Measurements from ENCODE around the gene KCMF1. TPM values are rescaled to one million over a fixed set of nuclear protein-coding genes. Genes with fewer than 3 reads are reported as not detected.

Gene KCMF1
- total and polyA plus RNA-seq, 9 of the 15 experiments (the other 6 are each of a cell fraction or from before 2014, with no cell fraction given) = 6.8 to 88.2 (median 46.5) TPM

DNA sequence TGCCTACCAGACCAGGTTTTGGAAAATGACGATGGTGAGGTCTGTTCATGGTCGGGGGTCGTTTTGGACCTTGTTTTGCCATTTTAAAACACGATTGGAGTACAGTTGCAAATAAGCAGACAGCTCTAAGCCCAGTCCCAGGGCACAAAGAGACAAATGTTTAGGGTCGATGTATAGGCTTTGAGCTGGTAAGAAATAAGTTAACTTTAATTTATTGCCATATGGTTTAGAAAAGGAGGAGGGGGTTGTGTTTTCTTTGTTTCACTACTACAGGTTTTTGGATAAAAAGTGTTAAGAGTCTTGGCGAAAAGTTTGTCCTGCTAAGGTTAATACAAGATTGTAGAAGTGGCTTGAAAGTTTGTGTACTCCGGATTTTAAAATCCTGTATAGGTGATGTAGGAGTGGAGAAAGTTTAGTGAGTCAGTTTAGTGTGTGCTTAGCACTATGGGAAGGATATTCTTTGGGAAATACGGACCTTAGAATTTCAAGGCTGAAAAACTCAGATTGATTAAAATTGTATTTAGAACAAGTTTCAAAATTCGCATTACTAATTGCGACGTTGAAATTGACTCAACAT, 1.3 kb downstream of the KCMF1 start (continued):
- TF ChIP-seq E2F6 (IDR thresholded peaks at IDR 0.05; ENCODE audit: borderline replicate concordance in 1 of 2, extremely low read depth in 1 of 2, insufficient read depth in 1 of 2, insufficient read length in 1 of 2, low read depth in 1 of 2, low read length in 1 of 2, poor library complexity in 1 of 2, severe bottlenecking in 1 of 2) (peak in 1 of 2 experiments; percentile 5), IRF1 (CRISPR knock-in tag; IDR thresholded peaks at IDR 0.05; ENCODE audit: borderline replicate concordance) (no peak), SIN3B (IDR thresholded peaks at IDR 0.05; ENCODE audit: low read depth) (no peak), THAP7 (CRISPR knock-in tag; IDR thresholded peaks at IDR 0.05) (no peak), ZNF175 (CRISPR knock-in tag; IDR thresholded peaks at IDR 0.05; ENCODE audit: low read depth) (no peak), XRCC5 (IDR thresholded peaks at IDR 0.05; ENCODE audit: low read depth, low read length) (0 out of 2 replicates have a peak, but pooled peaks have one; percentile 5), MGA (IDR thresholded peaks at IDR 0.05) (peak; percentile 42; the same call in 1 of the 2 replicates), ESRRA (IDR thresholded peaks at IDR 0.05; ENCODE audit: borderline replicate concordance, low read depth) (no peak), E2F8 (IDR thresholded peaks at IDR 0.05; ENCODE audit: low read depth, partially characterized antibody) (no peak)

Measured in K562 (cell line).